ENCODE data around the gene PLXNB2.
A peak's percentile ranks its signal among the peaks of the same experiment; 100 is the strongest.

PLXNB2 gene

GRCh38 chr22:50252082-50253045 is 55.1 kb downstream of the PLXNB2 start:
- no peaks in the 10 kb centered on the region for H3K27me3 ChIP-seq (ENCODE audit: control insufficient read depth, insufficient read depth, low read length)
- H3K9ac ChIP-seq (ENCODE audit: low read length), result no peak overlapping the region
- H3K27ac ChIP-seq (ENCODE audit: low read depth, low read length), result no peak overlapping the region
- H3K4me3 ChIP-seq (ENCODE audit: low read depth, low read length), result peak overlapping the region; percentile 83
- H3K36me3 ChIP-seq (ENCODE audit: control insufficient read depth, insufficient read depth, low read length), result peaks cover 15% of the 10 kb centered on the region
- H3K4me1 ChIP-seq (ENCODE audit: control insufficient read depth, insufficient read depth, low read length), result peaks cover 11% of the 10 kb centered on the region
- no peaks in the 10 kb centered on the region for H3K9me3 ChIP-seq (ENCODE audit: control insufficient read depth, insufficient read depth, low read depth, low read length)

GRCh38 chr22:50251477-50252081 is 55.9 kb downstream of the PLXNB2 start:
- Histone ChIP-seq H3K27me3 (ENCODE audit: control insufficient read depth, insufficient read depth, low read length) (no peaks in the 10 kb centered on the region), H3K9me3 (ENCODE audit: control insufficient read depth, insufficient read depth, low read depth, low read length) (no peaks in the 10 kb centered on the region), H3K4me1 (ENCODE audit: control insufficient read depth, insufficient read depth, low read length) (peaks cover 11% of the 10 kb centered on the region), H3K9ac (ENCODE audit: low read length) (no peak overlapping the region), H3K27ac (ENCODE audit: low read depth, low read length) (no peak overlapping the region), H3K4me3 (ENCODE audit: low read depth, low read length) (peak overlapping the region; percentile 83), H3K36me3 (ENCODE audit: control insufficient read depth, insufficient read depth, low read length) (peaks cover 14% of the 10 kb centered on the region)

- Histone ChIP-seq H3K4me1 (ENCODE audit: control insufficient read depth, insufficient read depth, low read length) (peaks cover 14% of the 10 kb centered on the region), H3K27ac (ENCODE audit: low read depth, low read length) (peak within 1 kb of the TSS; percentile 36; the same call in 1 of the 2 replicates), H3K36me3 (ENCODE audit: control insufficient read depth, insufficient read depth, low read length) (peaks cover 18% of the 10 kb centered on the region)
Measured at GRCh38 chr22:50250555-50251476, 56.6 kb downstream of the PLXNB2 start, which contains the start of gene HDAC10. Gene HDAC10 (minus strand): TSS chr22:50251265. CDS start chr22:50251032, 233 bp downstream.

GRCh38 chr22:50250249-50250554 is 57.2 kb downstream of the PLXNB2 start:
- Histone ChIP-seq H3K4me3 (ENCODE audit: low read depth, low read length) (peak overlapping the region; percentile 83), H3K9me3 (ENCODE audit: control insufficient read depth, insufficient read depth, low read depth, low read length) (no peaks in the 10 kb centered on the region), H3K27me3 (ENCODE audit: control insufficient read depth, insufficient read depth, low read length) (no peaks in the 10 kb centered on the region), H3K9ac (ENCODE audit: low read length) (no peak overlapping the region), H3K27ac (ENCODE audit: low read depth, low read length) (no peak overlapping the region), H3K4me1 (ENCODE audit: control insufficient read depth, insufficient read depth, low read length) (peaks cover 17% of the 10 kb centered on the region), H3K36me3 (ENCODE audit: control insufficient read depth, insufficient read depth, low read length) (peaks cover 16% of the 10 kb centered on the region)

More at GRCh38 chr22:50250555-50251476, 56.6 kb downstream of the PLXNB2 start, which contains the start of gene HDAC10:
- no peaks in the 10 kb centered on the region for H3K9me3 ChIP-seq (ENCODE audit: control insufficient read depth, insufficient read depth, low read depth, low read length)
- H3K9ac ChIP-seq (ENCODE audit: low read length), result peak within 1 kb of the TSS; percentile 67
- H3K27me3 ChIP-seq (ENCODE audit: control insufficient read depth, insufficient read depth, low read length), result no peaks in the 10 kb centered on the region
- H3K4me3 ChIP-seq (ENCODE audit: low read depth, low read length), result peak within 1 kb of the TSS; percentile 83

- H3K27me3 ChIP-seq (ENCODE audit: control insufficient read depth, insufficient read depth, low read length), result no peaks in the 10 kb centered on the region
- H3K4me1 ChIP-seq (ENCODE audit: control insufficient read depth, insufficient read depth, low read length), result peaks cover 17% of the 10 kb centered on the region
- peaks cover 14% of the 10 kb centered on the region for H3K36me3 ChIP-seq (ENCODE audit: control insufficient read depth, insufficient read depth, low read length)
- no peak overlapping the region for H3K27ac ChIP-seq (ENCODE audit: low read depth, low read length)
- H3K9me3 ChIP-seq (ENCODE audit: control insufficient read depth, insufficient read depth, low read depth, low read length), result no peaks in the 10 kb centered on the region
- peak overlapping the region; percentile 83; the same call in 1 of the 2 replicates for H3K4me3 ChIP-seq (ENCODE audit: low read depth, low read length)
- H3K9ac ChIP-seq (ENCODE audit: low read length), result no peak overlapping the region
Measured at GRCh38 chr22:50249341-50250248, 57.9 kb downstream of the PLXNB2 start.

- H3K27ac ChIP-seq (ENCODE audit: low read depth, low read length), result no peak overlapping the region
- H3K4me1 ChIP-seq (ENCODE audit: control insufficient read depth, insufficient read depth, low read length), result peaks cover 24% of the 10 kb centered on the region
- H3K36me3 ChIP-seq (ENCODE audit: control insufficient read depth, insufficient read depth, low read length), result peaks cover 10% of the 10 kb centered on the region
- no peak overlapping the region for H3K9ac ChIP-seq (ENCODE audit: low read length)
- no peak overlapping the region for H3K4me3 ChIP-seq (ENCODE audit: low read depth, low read length)
- no peaks in the 10 kb centered on the region for H3K27me3 ChIP-seq (ENCODE audit: control insufficient read depth, insufficient read depth, low read length)
- H3K9me3 ChIP-seq (ENCODE audit: control insufficient read depth, insufficient read depth, low read depth, low read length), result no peaks in the 10 kb centered on the region
Measured at GRCh38 chr22:50248196-50249081, 59.0 kb downstream of the PLXNB2 start.

- Histone ChIP-seq H3K4me1 (ENCODE audit: control insufficient read depth, insufficient read depth, low read length) (peaks cover 24% of the 10 kb centered on the region), H3K27ac (ENCODE audit: low read depth, low read length) (no peak overlapping the region)
Measured at GRCh38 chr22:50247748-50248147, 59.7 kb downstream of the PLXNB2 start.

GRCh38 chr22:50246242-50247175 is 60.9 kb downstream of the PLXNB2 start:
- Histone ChIP-seq H3K36me3 (ENCODE audit: control insufficient read depth, insufficient read depth, low read length) (peaks cover 10% of the 10 kb centered on the region), H3K9me3 (ENCODE audit: control insufficient read depth, insufficient read depth, low read depth, low read length) (no peaks in the 10 kb centered on the region), H3K27ac (ENCODE audit: low read depth, low read length) (no peak overlapping the region), H3K4me3 (ENCODE audit: low read depth, low read length) (peak overlapping the region; percentile 87; the same call in 1 of the 2 replicates), H3K27me3 (ENCODE audit: control insufficient read depth, insufficient read depth, low read length) (no peaks in the 10 kb centered on the region), H3K9ac (ENCODE audit: low read length) (no peak overlapping the region), H3K4me1 (ENCODE audit: control insufficient read depth, insufficient read depth, low read length) (peaks cover 18% of the 10 kb centered on the region)

More at GRCh38 chr22:50247748-50248147, 59.7 kb downstream of the PLXNB2 start:
- Histone ChIP-seq H3K4me3 (ENCODE audit: low read depth, low read length) (no peak overlapping the region), H3K36me3 (ENCODE audit: control insufficient read depth, insufficient read depth, low read length) (peaks cover 10% of the 10 kb centered on the region), H3K27me3 (ENCODE audit: control insufficient read depth, insufficient read depth, low read length) (no peaks in the 10 kb centered on the region), H3K9ac (ENCODE audit: low read length) (no peak overlapping the region), H3K9me3 (ENCODE audit: control insufficient read depth, insufficient read depth, low read depth, low read length) (no peaks in the 10 kb centered on the region)

All from HUES6 (cell line).